ENCODE data around the gene DPP4. TPM values are rescaled to one million over a fixed set of nuclear protein-coding genes. Genes with fewer than 3 reads are reported as not detected.
"Not testable (repeated sequence)": the region's sequence is repeated elsewhere in the genome, so short reads cannot be mapped to it uniquely, and the experiment has no call there.

DPP4 gene
- total RNA-seq, 1 experiment from 2014 or later, result 2.8 TPM

DNA sequence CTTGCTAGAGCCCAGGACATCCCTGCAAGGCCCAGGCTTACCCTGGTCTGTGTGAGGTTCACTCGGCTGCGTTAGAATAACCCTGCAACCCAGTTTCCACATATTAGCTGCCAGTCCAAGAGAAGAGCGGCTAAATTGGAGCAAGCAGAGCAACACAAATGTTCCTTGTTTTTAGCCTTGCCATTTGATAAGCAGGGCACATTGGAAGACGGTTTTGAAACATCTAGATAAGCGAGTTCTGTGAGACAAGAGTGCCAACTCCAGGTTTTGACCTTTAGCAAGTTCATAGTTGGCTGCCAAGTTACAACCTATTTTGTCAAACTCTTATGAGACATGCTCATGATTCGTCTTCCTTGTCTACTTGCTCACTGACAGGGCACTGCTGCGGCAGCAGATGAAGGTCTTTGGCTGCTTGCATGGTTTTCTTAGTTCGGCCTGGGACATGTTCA is 23.5 kb downstream of the DPP4 start:
- H4K20me1 ChIP-seq (ENCODE audit: control insufficient read depth, insufficient read depth, insufficient read length), result no peaks in the 10 kb centered on the region
- H3K4me3 Mint-ChIP-seq, result no peak overlapping the region
- H2BK12ac ChIP-seq (ENCODE audit: insufficient read length, low read depth, low read length), result no peak overlapping the region
- H2BK120ac ChIP-seq (ENCODE audit: low read depth, low read length, poor library complexity, severe bottlenecking), result no peak overlapping the region
- no peak overlapping the region for H4K91ac ChIP-seq (ENCODE audit: insufficient read length, low read depth, low read length)
- no peak overlapping the region for H2BK5ac ChIP-seq (ENCODE audit: insufficient read length, low read length)
- H3K79me2 ChIP-seq (ENCODE audit: insufficient read depth, low read length), result no peaks in the 10 kb centered on the region
- peaks cover 5 to 12% of the 10 kb centered on the region in 2 experiments; a peak in 2 of 4 replicates for H3K4me1 Mint-ChIP-seq
- H3K23ac ChIP-seq (ENCODE audit: insufficient read length, low read depth, low read length), result no peak overlapping the region
- H3K9ac ChIP-seq (ENCODE audit: extremely low read depth, insufficient read length, low read length), result no peak overlapping the region
- H2AK5ac ChIP-seq (ENCODE audit: insufficient read length, low read length), result no peak overlapping the region
- no peaks in the 10 kb centered on the region for H3K36me3 Mint-ChIP-seq (ENCODE audit: insufficient read depth in 1 of 3, low read depth in 3 of 3)
- no peaks in the 10 kb centered on the region for H3K27me3 Mint-ChIP-seq (ENCODE audit: low read depth)
- no peak overlapping the region for H2BK15ac ChIP-seq (ENCODE audit: low read depth, low read length)
- no peak overlapping the region for H4K5ac ChIP-seq (ENCODE audit: insufficient read length, low read depth, low read length)
- H3K79me1 ChIP-seq (ENCODE audit: insufficient read depth, low read depth, low read length, poor library complexity, severe bottlenecking), result no peaks in the 10 kb centered on the region
- H2BK20ac ChIP-seq (ENCODE audit: low read depth, low read length, poor library complexity, severe bottlenecking), result no peak overlapping the region
- no peaks in the 10 kb centered on the region for H3K9me3 ChIP-seq (ENCODE audit: control insufficient read depth, low read depth, low read length)
- no peak for DNase-seq
- H3K27ac Mint-ChIP-seq, result no peak overlapping the region
- no peak overlapping the region for H3T11ph ChIP-seq (ENCODE audit: low read length)
- H3K23me2 ChIP-seq (ENCODE audit: insufficient read length, low read depth, low read length, poor library complexity, severe bottlenecking), result no peaks in the 10 kb centered on the region
- H4K8ac ChIP-seq (replicated peaks; ENCODE audit: insufficient read length, low read depth, low read length), result no peak overlapping the region
- no peak overlapping the region for H3K4ac ChIP-seq (ENCODE audit: low read depth, low read length)
- H3K56ac ChIP-seq (ENCODE audit: insufficient read length, low read depth, low read length), result no peak overlapping the region
- H3K4me1 ChIP-seq (ENCODE audit: insufficient read depth, low read length), result no peaks in the 10 kb centered on the region
- no peak overlapping the region for H2AFZ ChIP-seq (ENCODE audit: low read length)
- no peaks in the 10 kb centered on the region for H3K27me3 ChIP-seq (ENCODE audit: insufficient read depth, low read length)
- no peak overlapping the region for H3K27ac ChIP-seq (ENCODE audit: insufficient read length, low read depth, low read length)
- peaks cover 0 to 3% of the 10 kb centered on the region in 2 experiments; a peak in 1 of 5 replicates for H3K9me3 Mint-ChIP-seq
- no peak overlapping the region for H3K4me2 ChIP-seq (ENCODE audit: insufficient read depth, insufficient read length, low read length)
- H3K14ac ChIP-seq (ENCODE audit: insufficient read depth, low read length), result no peak overlapping the region
- TF ChIP-seq, protein P1, sequence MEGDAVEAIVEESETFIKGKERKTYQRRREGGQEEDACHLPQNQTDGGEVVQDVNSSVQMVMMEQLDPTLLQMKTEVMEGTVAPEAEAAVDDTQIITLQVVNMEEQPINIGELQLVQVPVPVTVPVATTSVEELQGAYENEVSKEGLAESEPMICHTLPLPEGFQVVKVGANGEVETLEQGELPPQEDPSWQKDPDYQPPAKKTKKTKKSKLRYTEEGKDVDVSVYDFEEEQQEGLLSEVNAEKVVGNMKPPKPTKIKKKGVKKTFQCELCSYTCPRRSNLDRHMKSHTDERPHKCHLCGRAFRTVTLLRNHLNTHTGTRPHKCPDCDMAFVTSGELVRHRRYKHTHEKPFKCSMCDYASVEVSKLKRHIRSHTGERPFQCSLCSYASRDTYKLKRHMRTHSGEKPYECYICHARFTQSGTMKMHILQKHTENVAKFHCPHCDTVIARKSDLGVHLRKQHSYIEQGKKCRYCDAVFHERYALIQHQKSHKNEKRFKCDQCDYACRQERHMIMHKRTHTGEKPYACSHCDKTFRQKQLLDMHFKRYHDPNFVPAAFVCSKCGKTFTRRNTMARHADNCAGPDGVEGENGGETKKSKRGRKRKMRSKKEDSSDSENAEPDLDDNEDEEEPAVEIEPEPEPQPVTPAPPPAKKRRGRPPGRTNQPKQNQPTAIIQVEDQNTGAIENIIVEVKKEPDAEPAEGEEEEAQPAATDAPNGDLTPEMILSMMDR (conservative IDR thresholded peaks at IDR 0.05), result no peak
- no peak overlapping the region for H3K18ac ChIP-seq (ENCODE audit: insufficient read length, low read depth, low read length)
- no CpG with 5 or more reads among the region's 8 CpGs for WGBS (ENCODE audit: extremely low coverage, insufficient read length, low lambda C conversion rate)

DNA sequence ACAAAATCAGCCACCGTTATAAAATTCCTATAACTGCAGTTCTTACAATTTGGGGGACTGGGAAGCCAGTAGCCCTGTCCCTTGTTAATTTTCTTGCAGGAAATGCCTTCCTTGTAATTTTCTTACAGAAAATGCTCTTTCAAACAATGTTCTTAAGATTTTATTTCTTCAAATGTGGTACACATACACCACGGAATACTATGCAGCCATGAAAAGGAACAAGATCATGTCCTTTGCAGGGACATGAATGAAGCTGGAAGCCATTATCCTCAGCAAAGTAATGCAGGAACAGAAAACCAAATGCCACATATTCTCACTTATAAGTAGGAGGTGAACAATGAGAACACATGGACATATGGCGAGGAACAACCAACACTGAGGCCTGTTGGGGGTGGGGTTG is 24.9 kb downstream of the DPP4 start:
- not testable (repeated sequence) for H2BK12ac ChIP-seq (ENCODE audit: insufficient read length, low read depth, low read length); H3K36me3 Mint-ChIP-seq (ENCODE audit: insufficient read depth in 1 of 3, low read depth in 3 of 3); H3K18ac ChIP-seq (ENCODE audit: insufficient read length, low read depth, low read length); H4K20me1 ChIP-seq (ENCODE audit: control insufficient read depth, insufficient read depth, insufficient read length); H3K27me3 ChIP-seq (ENCODE audit: insufficient read depth, low read length); H3K9me3 Mint-ChIP-seq; H3K27me3 Mint-ChIP-seq (ENCODE audit: low read depth); H2BK15ac ChIP-seq (ENCODE audit: low read depth, low read length); H3K4me2 ChIP-seq (ENCODE audit: insufficient read depth, insufficient read length, low read length); H2AFZ ChIP-seq (ENCODE audit: low read length); H3K79me2 ChIP-seq (ENCODE audit: insufficient read depth, low read length); H3T11ph ChIP-seq (ENCODE audit: low read length); H3K4me1 ChIP-seq (ENCODE audit: insufficient read depth, low read length); H3K9me3 ChIP-seq (ENCODE audit: control insufficient read depth, low read depth, low read length); H3K9ac ChIP-seq (ENCODE audit: extremely low read depth, insufficient read length, low read length); H4K8ac ChIP-seq (replicated peaks; ENCODE audit: insufficient read length, low read depth, low read length); H2BK20ac ChIP-seq (ENCODE audit: low read depth, low read length, poor library complexity, severe bottlenecking); H3K27ac Mint-ChIP-seq; H2BK5ac ChIP-seq (ENCODE audit: insufficient read length, low read length); H3K56ac ChIP-seq (ENCODE audit: insufficient read length, low read depth, low read length); H4K91ac ChIP-seq (ENCODE audit: insufficient read length, low read depth, low read length); H3K14ac ChIP-seq (ENCODE audit: insufficient read depth, low read length); DNase-seq; H3K23ac ChIP-seq (ENCODE audit: insufficient read length, low read depth, low read length); H3K23me2 ChIP-seq (ENCODE audit: insufficient read length, low read depth, low read length, poor library complexity, severe bottlenecking); H3K27ac ChIP-seq (ENCODE audit: insufficient read length, low read depth, low read length); H2BK120ac ChIP-seq (ENCODE audit: low read depth, low read length, poor library complexity, severe bottlenecking); H2AK5ac ChIP-seq (ENCODE audit: insufficient read length, low read length); H3K79me1 ChIP-seq (ENCODE audit: insufficient read depth, low read depth, low read length, poor library complexity, severe bottlenecking); H4K5ac ChIP-seq (ENCODE audit: insufficient read length, low read depth, low read length); H3K4me3 Mint-ChIP-seq; H3K4ac ChIP-seq (ENCODE audit: low read depth, low read length)
- H3K4me1 Mint-ChIP-seq, result peaks cover 5 to 12% of the 10 kb centered on the region in 2 experiments; a peak in 2 of 4 replicates
- WGBS (ENCODE audit: extremely low coverage, insufficient read length, low lambda C conversion rate), result 100% methylated on average over 1 of the region's 3 CpGs

All from H9 (cell line).